ENCODE measurements around the gene HECA. TPM values are rescaled to one million over a fixed set of nuclear protein-coding genes. Genes with fewer than 3 reads are reported as not detected.

The HECA gene
- total RNA-seq, 4 donors from 2014 or later = 36.1 to 70.1 (median 46.9) TPM

GRCh38 chr6:139142262-139142661, 7.4 kb downstream of the HECA start:
- Histone ChIP-seq H3K36me3 (no peaks in the 10 kb centered on the region), H3K27ac (no peak overlapping the region), H3K27me3 (no peaks in the 10 kb centered on the region), H3K9me3 (no peaks in the 10 kb centered on the region), H3K4me1 (peaks cover 0 to 69% (median 0%) of the 10 kb centered on the region in 3 donors), H3K4me3 (no peak overlapping the region)
- TF ChIP-seq CTCF (IDR thresholded peaks at IDR 0.05) = no peak
- TF ChIP-seq POLR2AphosphoS5 (IDR thresholded peaks at IDR 0.05) = no peak
- TF ChIP-seq EP300 (IDR thresholded peaks at IDR 0.05) = no peak
- 87 to 100% methylated on average over 1 to 3 of the region's 3 CpGs for WGBS, 2 donors (ENCODE audit: low coverage in 1 of 2)
- no peak for ATAC-seq

- Histone ChIP-seq H3K4me1 (peaks cover 0 to 69% (median 2%) of the 10 kb centered on the region in 3 donors), H3K36me3 (no peaks in the 10 kb centered on the region), H3K4me3 (no peak overlapping the region), H3K27ac (no peak overlapping the region), H3K9me3 (no peaks in the 10 kb centered on the region), H3K27me3 (no peaks in the 10 kb centered on the region)
- WGBS, 2 donors (ENCODE audit: low coverage in 1 of 2) = 94% methylated on average over 3 of the region's 3 CpGs
- ATAC-seq = no peak
- TF ChIP-seq CTCF (IDR thresholded peaks at IDR 0.05) (no peak), POLR2AphosphoS5 (IDR thresholded peaks at IDR 0.05) (no peak), EP300 (IDR thresholded peaks at IDR 0.05) (no peak), POLR2A (IDR thresholded peaks at IDR 0.05) (no peak)
Observed at GRCh38 chr6:139143111-139143510, 8.2 kb downstream of the HECA start.

GRCh38 chr6:139144490-139145085, 9.7 kb downstream of the HECA start:
- H3K4me1 ChIP-seq = peaks cover 3 to 69% (median 6%) of the 10 kb centered on the region in 3 donors
- ATAC-seq = no peak
- 89 to 91% methylated on average over 4 of the region's 4 CpGs for WGBS, 2 donors (ENCODE audit: low coverage in 1 of 2)

GRCh38 chr6:139145661-139146060, 10.8 kb downstream of the HECA start:
- no peak for ATAC-seq
- Histone ChIP-seq H3K9me3 (no peaks in the 10 kb centered on the region), H3K4me3 (no peak overlapping the region), H3K36me3 (no peaks in the 10 kb centered on the region), H3K4me1 (peaks cover 3 to 72% (median 9%) of the 10 kb centered on the region in 3 donors), H3K27ac (no peak overlapping the region), H3K27me3 (no peaks in the 10 kb centered on the region)
- 69 to 83% methylated on average over 3 of the region's 3 CpGs for WGBS, 2 donors (ENCODE audit: low coverage in 1 of 2)
- TF ChIP-seq POLR2AphosphoS5 (IDR thresholded peaks at IDR 0.05) (no peak), CTCF (IDR thresholded peaks at IDR 0.05) (no peak), POLR2A (IDR thresholded peaks at IDR 0.05) (no peak), EP300 (IDR thresholded peaks at IDR 0.05) (no peak)

More at GRCh38 chr6:139144490-139145085, 9.7 kb downstream of the HECA start:
- H3K9me3 ChIP-seq = no peaks in the 10 kb centered on the region
- H3K36me3 ChIP-seq = no peaks in the 10 kb centered on the region
- H3K27me3 ChIP-seq = no peaks in the 10 kb centered on the region
- H3K4me3 ChIP-seq = no peak overlapping the region
- H3K27ac ChIP-seq = no peak overlapping the region
- no peak for TF ChIP-seq CTCF (IDR thresholded peaks at IDR 0.05)
- TF ChIP-seq EP300 (IDR thresholded peaks at IDR 0.05) = no peak
- no peak for TF ChIP-seq POLR2A (IDR thresholded peaks at IDR 0.05)
- TF ChIP-seq POLR2AphosphoS5 (IDR thresholded peaks at IDR 0.05) = no peak

- Histone ChIP-seq H3K4me1 (peaks cover 3 to 78% (median 9%) of the 10 kb centered on the region in 3 donors), H3K36me3 (no peaks in the 10 kb centered on the region), H3K27me3 (no peaks in the 10 kb centered on the region), H3K4me3 (no peak overlapping the region), H3K27ac (no peak overlapping the region), H3K9me3 (no peaks in the 10 kb centered on the region)
- no peak for TF ChIP-seq CTCF (IDR thresholded peaks at IDR 0.05)
- no peak for TF ChIP-seq POLR2AphosphoS5 (IDR thresholded peaks at IDR 0.05)
- TF ChIP-seq EP300 (IDR thresholded peaks at IDR 0.05) = no peak
- no peak for TF ChIP-seq POLR2A (IDR thresholded peaks at IDR 0.05)
- 84 to 88% methylated on average over 5 of the region's 5 CpGs for WGBS, 2 donors (ENCODE audit: low coverage in 1 of 2)
- ATAC-seq = no peak
Observed at GRCh38 chr6:139146317-139146726, 11.4 kb downstream of the HECA start.
